Measurements from ENCODE around the gene ANTKMT. TPM values are rescaled to one million over a fixed set of nuclear protein-coding genes. Genes with fewer than 3 reads are reported as not detected.

Gene ANTKMT
- total RNA-seq, 1 experiment from 2014 or later = 93.6 TPM

DNA sequence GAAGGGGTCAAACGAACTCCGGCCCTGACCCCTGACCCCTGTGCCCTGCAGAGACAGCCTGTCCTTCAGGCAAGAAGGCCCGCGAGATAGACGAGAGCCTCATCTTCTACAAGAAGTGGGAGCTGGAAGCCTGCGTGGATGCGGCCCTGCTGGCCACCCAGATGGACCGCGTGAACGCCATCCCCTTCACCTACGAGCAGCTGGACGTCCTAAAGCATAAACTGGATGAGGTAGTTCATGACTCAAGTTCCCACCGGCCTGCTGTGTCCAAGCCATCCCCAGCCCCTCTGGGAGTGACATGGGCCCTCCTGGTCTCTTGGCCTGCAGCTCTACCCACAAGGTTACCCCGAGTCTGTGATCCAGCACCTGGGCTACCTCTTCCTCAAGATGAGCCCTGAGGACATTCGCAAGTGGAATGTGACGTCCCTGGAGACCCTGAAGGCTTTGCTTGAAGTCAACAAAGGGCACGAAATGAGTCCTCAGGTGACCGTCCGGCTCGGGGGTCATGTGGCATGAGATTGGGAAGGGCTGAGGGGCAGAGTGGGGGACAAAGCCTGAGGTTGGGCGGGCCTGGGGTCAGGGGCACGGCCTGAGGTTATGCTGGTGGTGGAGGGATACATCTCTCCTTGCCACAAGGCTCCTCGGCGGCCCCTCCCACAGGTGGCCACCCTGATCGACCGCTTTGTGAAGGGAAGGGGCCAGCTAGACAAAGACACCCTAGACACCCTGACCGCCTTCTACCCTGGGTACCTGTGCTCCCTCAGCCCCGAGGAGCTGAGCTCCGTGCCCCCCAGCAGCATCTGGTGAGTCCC lies 45.3 kb downstream of the ANTKMT start:
- Histone ChIP-seq H3K4me3 (ENCODE audit: low read depth in 2 of 2, low read length in 2 of 2) (no peak overlapping the region), H3K4me1 (ENCODE audit: control insufficient read depth, insufficient read depth, low read length) (peaks cover 10% of the 10 kb centered on the region), H3K36me3 (ENCODE audit: control insufficient read depth, insufficient read depth, low read length) (no peaks in the 10 kb centered on the region), H3K27ac (ENCODE audit: low read length) (no peak overlapping the region), H3K9me3 (ENCODE audit: control insufficient read depth, insufficient read depth, low read depth, low read length) (no peaks in the 10 kb centered on the region), H3K27me3 (ENCODE audit: control insufficient read depth, insufficient read depth, low read length) (no peaks in the 10 kb centered on the region)
- CTCF ChIA-PET = interaction anchor here (0.5 kb wide), 1 partner anchor 20 kb away, joined by 3 read pairs; no protein-coding TSS in a partner anchor
- in situ Hi-C loops (cut with HindIII; ENCODE audit: low pct_unique_long_range_greater_than_20kb, low sequenced_read_pairs) = no loop called here
- intact Hi-C loops (cut with micrococcal nuclease; ENCODE audit: unreplicated experiment) = no loop called here
- BruUV-seq (replicated peaks) = no TSS peak
- no peak for DNase-seq (ENCODE audit: low read depth, low spot score)
- POLR2A ChIA-PET = interaction anchor here (1.1 kb wide), 1 partner anchor 11 kb away, joined by 11 read pairs; no protein-coding TSS in a partner anchor
- no peak for ATAC-seq
- TF ChIP-seq TCF7L2 (IDR thresholded peaks at IDR 0.05; ENCODE audit: low read depth, low read length) = no peak
- no peak for TF ChIP-seq SIN3A (IDR thresholded peaks at IDR 0.05; ENCODE audit: borderline replicate concordance, insufficient read depth, low read depth, low read length)
- TF ChIP-seq REST (IDR thresholded peaks at IDR 0.05; ENCODE audit: insufficient read depth in 1 of 2, low read depth in 2 of 2, low read length in 1 of 2) = no peak
- TF ChIP-seq POLR2AphosphoS5 (IDR thresholded peaks at IDR 0.05; ENCODE audit: low read depth, low read length) = no peak
- TF ChIP-seq, protein P1, sequence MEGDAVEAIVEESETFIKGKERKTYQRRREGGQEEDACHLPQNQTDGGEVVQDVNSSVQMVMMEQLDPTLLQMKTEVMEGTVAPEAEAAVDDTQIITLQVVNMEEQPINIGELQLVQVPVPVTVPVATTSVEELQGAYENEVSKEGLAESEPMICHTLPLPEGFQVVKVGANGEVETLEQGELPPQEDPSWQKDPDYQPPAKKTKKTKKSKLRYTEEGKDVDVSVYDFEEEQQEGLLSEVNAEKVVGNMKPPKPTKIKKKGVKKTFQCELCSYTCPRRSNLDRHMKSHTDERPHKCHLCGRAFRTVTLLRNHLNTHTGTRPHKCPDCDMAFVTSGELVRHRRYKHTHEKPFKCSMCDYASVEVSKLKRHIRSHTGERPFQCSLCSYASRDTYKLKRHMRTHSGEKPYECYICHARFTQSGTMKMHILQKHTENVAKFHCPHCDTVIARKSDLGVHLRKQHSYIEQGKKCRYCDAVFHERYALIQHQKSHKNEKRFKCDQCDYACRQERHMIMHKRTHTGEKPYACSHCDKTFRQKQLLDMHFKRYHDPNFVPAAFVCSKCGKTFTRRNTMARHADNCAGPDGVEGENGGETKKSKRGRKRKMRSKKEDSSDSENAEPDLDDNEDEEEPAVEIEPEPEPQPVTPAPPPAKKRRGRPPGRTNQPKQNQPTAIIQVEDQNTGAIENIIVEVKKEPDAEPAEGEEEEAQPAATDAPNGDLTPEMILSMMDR (IDR thresholded peaks at IDR 0.05) = no peak

DNA sequence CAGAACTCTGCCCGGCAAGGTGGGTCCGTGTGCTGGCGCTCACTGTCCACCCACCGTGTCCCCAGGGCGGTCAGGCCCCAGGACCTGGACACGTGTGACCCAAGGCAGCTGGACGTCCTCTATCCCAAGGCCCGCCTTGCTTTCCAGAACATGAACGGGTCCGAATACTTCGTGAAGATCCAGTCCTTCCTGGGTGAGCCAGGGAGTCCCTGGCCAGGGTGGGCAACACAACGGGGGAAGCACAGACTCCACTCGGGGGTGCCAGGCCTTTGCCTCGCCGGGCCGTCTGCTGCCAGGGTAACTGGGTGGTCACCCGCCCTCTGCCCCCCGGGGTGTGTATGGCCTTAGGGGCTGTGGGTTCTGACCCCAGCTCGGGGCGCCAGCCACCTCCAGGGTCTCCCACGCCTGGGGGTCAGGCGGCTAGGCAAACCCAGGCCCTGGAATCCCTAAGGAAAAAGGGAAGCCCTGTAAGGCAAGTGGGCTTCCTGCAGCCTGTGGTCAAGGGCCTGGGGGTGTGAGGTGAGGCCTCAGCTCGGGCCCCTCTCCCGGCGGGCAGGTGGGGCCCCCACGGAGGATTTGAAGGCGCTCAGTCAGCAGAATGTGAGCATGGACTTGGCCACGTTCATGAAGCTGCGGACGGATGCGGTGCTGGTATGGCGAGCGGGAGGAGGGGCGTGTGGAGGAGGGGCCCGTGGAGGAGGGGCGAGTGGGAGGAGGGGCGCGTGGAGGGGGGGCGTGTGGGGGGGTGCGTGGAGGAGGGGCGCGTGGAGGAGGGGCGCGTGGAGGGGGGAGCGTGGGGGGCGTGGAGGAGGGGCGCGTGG lies 46.1 kb downstream of the ANTKMT start:
- H3K9me3 ChIP-seq (ENCODE audit: control insufficient read depth, insufficient read depth, low read depth, low read length) = no peaks in the 10 kb centered on the region
- in situ Hi-C loops (cut with HindIII; ENCODE audit: low pct_unique_long_range_greater_than_20kb, low sequenced_read_pairs) (no loop called here), intact Hi-C loops (cut with micrococcal nuclease; ENCODE audit: unreplicated experiment) (no loop called here)
- no peaks in the 10 kb centered on the region for H3K36me3 ChIP-seq (ENCODE audit: control insufficient read depth, insufficient read depth, low read length)
- peaks cover 7% of the 10 kb centered on the region for H3K4me1 ChIP-seq (ENCODE audit: control insufficient read depth, insufficient read depth, low read length)
- POLR2A ChIA-PET = no interaction called here
- TF ChIP-seq TCF7L2 (IDR thresholded peaks at IDR 0.05; ENCODE audit: low read depth, low read length) (no peak), POLR2AphosphoS5 (IDR thresholded peaks at IDR 0.05; ENCODE audit: low read depth, low read length) (no peak), REST (IDR thresholded peaks at IDR 0.05; ENCODE audit: insufficient read depth in 1 of 2, low read depth in 2 of 2, low read length in 1 of 2) (no peak), SIN3A (IDR thresholded peaks at IDR 0.05; ENCODE audit: borderline replicate concordance, insufficient read depth, low read depth, low read length) (no peak)
- TF ChIP-seq, protein P1 (IDR thresholded peaks at IDR 0.05) = no peak
- H3K4me3 ChIP-seq (ENCODE audit: low read depth in 2 of 2, low read length in 2 of 2) = no peak overlapping the region
- ATAC-seq (no peak), DNase-seq (ENCODE audit: low read depth, low spot score) (no peak)
- H3K27ac ChIP-seq (ENCODE audit: low read length) = no peak overlapping the region
- no peaks in the 10 kb centered on the region for H3K27me3 ChIP-seq (ENCODE audit: control insufficient read depth, insufficient read depth, low read length)
- CTCF ChIA-PET = no interaction called here
- no TSS peak for BruUV-seq (replicated peaks)

Data from Panc1 (cell line).